Transverse colon (tissue), 4 donors: ENCODE data around the gene EXD3.

ENCODE experiments used
- POLR2AphosphoS5 ChIP-seq, 3 donors: sonication (generic); formaldehyde crosslinking; IDR thresholded peaks; one replicate each; pipeline ENCODE4 v1.6.1; 2016; ENCODE audit warnings: antibody characterized with exemption in 3 of 3
- TF ChIP-seq, protein P1 (sequence below), 5 experiments: fragments of 200-600 bp in 3 of 5; fragments of 450-650 bp in 2 of 5; sonication (generic) in 3 of 5; IDR thresholded peaks; 1 replicate in 2 of 5; 2 replicates in 3 of 5; pipeline ENCODE4 v1.5.1; 2016 to 2017; ENCODE audit warnings: antibody characterized with exemption in 5 of 5, inconsistent platforms in 3 of 5, mild to moderate bottlenecking in 2 of 5, moderate library complexity in 1 of 5

DNA sequence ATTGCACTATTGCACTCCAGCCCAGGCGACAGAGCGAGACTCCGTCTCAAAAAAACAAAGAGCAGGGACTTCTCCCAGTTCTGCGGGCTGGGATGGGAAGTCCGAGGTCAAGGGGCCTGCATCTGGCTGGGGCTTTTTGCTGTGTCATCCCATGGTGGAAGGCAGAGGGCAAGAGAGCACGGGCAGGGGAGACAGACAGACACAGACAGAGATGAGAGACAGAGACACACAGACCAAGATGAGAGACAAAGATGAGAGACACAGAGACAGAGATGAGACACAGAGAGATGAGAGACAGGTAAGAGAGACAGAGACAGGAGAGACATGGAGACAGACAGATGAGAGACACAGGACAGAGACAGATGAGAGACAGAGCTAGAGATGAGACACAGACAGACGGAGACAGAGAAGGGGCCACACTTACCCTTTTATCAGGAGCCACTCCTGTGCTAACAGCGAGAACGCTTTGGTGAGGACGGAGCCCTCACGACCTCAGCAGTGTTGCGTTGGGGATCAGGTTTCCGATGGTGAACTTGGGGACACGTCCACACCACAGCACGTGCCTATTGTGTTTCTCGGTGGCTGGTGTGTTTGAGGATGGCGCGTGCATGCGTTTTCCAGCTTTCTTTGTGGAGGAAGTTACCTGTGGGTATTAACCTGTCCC, 154.3 kb downstream of the EXD3 start:
- TF ChIP-seq, protein P1, sequence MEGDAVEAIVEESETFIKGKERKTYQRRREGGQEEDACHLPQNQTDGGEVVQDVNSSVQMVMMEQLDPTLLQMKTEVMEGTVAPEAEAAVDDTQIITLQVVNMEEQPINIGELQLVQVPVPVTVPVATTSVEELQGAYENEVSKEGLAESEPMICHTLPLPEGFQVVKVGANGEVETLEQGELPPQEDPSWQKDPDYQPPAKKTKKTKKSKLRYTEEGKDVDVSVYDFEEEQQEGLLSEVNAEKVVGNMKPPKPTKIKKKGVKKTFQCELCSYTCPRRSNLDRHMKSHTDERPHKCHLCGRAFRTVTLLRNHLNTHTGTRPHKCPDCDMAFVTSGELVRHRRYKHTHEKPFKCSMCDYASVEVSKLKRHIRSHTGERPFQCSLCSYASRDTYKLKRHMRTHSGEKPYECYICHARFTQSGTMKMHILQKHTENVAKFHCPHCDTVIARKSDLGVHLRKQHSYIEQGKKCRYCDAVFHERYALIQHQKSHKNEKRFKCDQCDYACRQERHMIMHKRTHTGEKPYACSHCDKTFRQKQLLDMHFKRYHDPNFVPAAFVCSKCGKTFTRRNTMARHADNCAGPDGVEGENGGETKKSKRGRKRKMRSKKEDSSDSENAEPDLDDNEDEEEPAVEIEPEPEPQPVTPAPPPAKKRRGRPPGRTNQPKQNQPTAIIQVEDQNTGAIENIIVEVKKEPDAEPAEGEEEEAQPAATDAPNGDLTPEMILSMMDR (IDR thresholded peaks at IDR 0.05): no peak
- no peak for TF ChIP-seq POLR2AphosphoS5 (IDR thresholded peaks at IDR 0.05)
